Measurements from ENCODE around the gene LDLRAD4.

The LDLRAD4 gene

GRCh38 chr18:13585379-13586153, 367.0 kb downstream of the LDLRAD4 start:
- TF ChIP-seq CTCF (IDR thresholded peaks at IDR 0.05; ENCODE audit: low read depth, low read length, missing control alignments): no peak
- DNase-seq (ENCODE audit: low read depth): no peak
- H3K4me3 ChIP-seq (ENCODE audit: low read depth, low read length): no peak overlapping the region
- in situ Hi-C loops (cut with HindIII; ENCODE audit: low sequenced_read_pairs): no loop called here

- TF ChIP-seq CTCF (IDR thresholded peaks at IDR 0.05; ENCODE audit: low read depth, low read length, missing control alignments): no peak
- H3K4me3 ChIP-seq (ENCODE audit: low read depth, low read length): no peak overlapping the region
- in situ Hi-C loops (cut with HindIII; ENCODE audit: low sequenced_read_pairs): no loop called here
- DNase-seq (ENCODE audit: low read depth): no peak
These were observed 368.4 kb downstream of the LDLRAD4 start for GRCh38 chr18:13587001-13587400.

GRCh38 chr18:13587477-13587876, 368.9 kb downstream of the LDLRAD4 start:
- TF ChIP-seq CTCF (IDR thresholded peaks at IDR 0.05; ENCODE audit: low read depth, low read length, missing control alignments): no peak
- no peak overlapping the region for H3K4me3 ChIP-seq (ENCODE audit: low read depth, low read length)
- DNase-seq (ENCODE audit: low read depth): no peak
- in situ Hi-C loops (cut with HindIII; ENCODE audit: low sequenced_read_pairs): no loop called here

- in situ Hi-C loops (cut with HindIII; ENCODE audit: low sequenced_read_pairs): no loop called here
- TF ChIP-seq CTCF (IDR thresholded peaks at IDR 0.05; ENCODE audit: low read depth, low read length, missing control alignments): no peak
- no peak overlapping the region for H3K4me3 ChIP-seq (ENCODE audit: low read depth, low read length)
- DNase-seq (ENCODE audit: low read depth): no peak
These were observed 369.4 kb downstream of the LDLRAD4 start for GRCh38 chr18:13587937-13588336.

GRCh38 chr18:13589316-13589715, 370.8 kb downstream of the LDLRAD4 start:
- no peak for TF ChIP-seq CTCF (IDR thresholded peaks at IDR 0.05; ENCODE audit: low read depth, low read length, missing control alignments)
- DNase-seq (ENCODE audit: low read depth): no peak
- H3K4me3 ChIP-seq (ENCODE audit: low read depth, low read length): no peak overlapping the region
- in situ Hi-C loops (cut with HindIII; ENCODE audit: low sequenced_read_pairs): no loop called here

- no peak for DNase-seq (ENCODE audit: low read depth)
- H3K4me3 ChIP-seq (ENCODE audit: low read depth, low read length): no peak overlapping the region
- TF ChIP-seq CTCF (IDR thresholded peaks at IDR 0.05; ENCODE audit: low read depth, low read length, missing control alignments): no peak
- in situ Hi-C loops (cut with HindIII; ENCODE audit: low sequenced_read_pairs): no loop called here
These were observed 371.4 kb downstream of the LDLRAD4 start for GRCh38 chr18:13589943-13590342.

All from astrocyte of the cerebellum (primary cell).